Upper lobe of right lung (tissue), 1 donor: ENCODE measurements around the gene KCNQ5. TPM values are rescaled to one million over a fixed set of nuclear protein-coding genes. Genes with fewer than 3 reads are reported as not detected.
"Not testable (repeated sequence)": the region's sequence is repeated elsewhere in the genome, so short reads cannot be mapped to it uniquely, and the experiment has no call there.

Source experiments
- ATAC-seq: fragments of 200-7000 bp; cut with Tn5 transposase; one replicate; pipeline ENCODE4 v1.9.1; 2020; ENCODE audit warnings: mild to moderate bottlenecking, moderate library complexity
- DNase-seq: peaks from one replicate; pipeline ENCODE4 v3.0.0-alpha.2; 2020
- H3K27ac ChIP-seq: fragments of 200-600 bp; one replicate; pipeline ENCODE4 v1.8.0; 2022
- H3K27me3 ChIP-seq: fragments of 200-600 bp; one replicate; pipeline ENCODE4 v1.8.0; 2022; ENCODE audit warnings: mild to moderate bottlenecking
- H3K36me3 ChIP-seq: fragments of 200-600 bp; one replicate; pipeline ENCODE4 v1.8.0; 2022
- H3K4me1 ChIP-seq: fragments of 200-600 bp; one replicate; pipeline ENCODE4 v1.8.0; 2022
- H3K4me3 ChIP-seq: fragments of 200-600 bp; one replicate; pipeline ENCODE4 v1.8.0; 2022; ENCODE audit warnings: mild to moderate bottlenecking
- H3K9me3 ChIP-seq: fragments of 200-600 bp; one replicate; pipeline ENCODE4 v1.8.0; 2022
- intact Hi-C: fragments of 100-400 bp; cut with DNase I; formaldehyde crosslinking; loops from one replicate; pipeline ENCODE4 v1.11.0; 2022
- total RNA-seq: library from RNA; stranded (reverse); fragmentation: NEBNext Ultra II Directional; extraction: Animal tissue kit (Norgen Biotek cat#: 25700); gene quantifications from one replicate; pipeline ENCODE4 v1.2.1, GENCODE V29; 2021
- TF ChIP-seq, protein P1 (sequence below): fragments of 200-600 bp; IDR thresholded peaks from one replicate; pipeline ENCODE4 v1.8.0; 2022; ENCODE audit warnings: antibody characterized with exemption
- donor health status: DM: no; HTN: yes; CAD: no; lungs with severe emphysema.

Gene KCNQ5
- total RNA-seq, 1 donor from 2014 or later, result 1.3 TPM

DNA sequence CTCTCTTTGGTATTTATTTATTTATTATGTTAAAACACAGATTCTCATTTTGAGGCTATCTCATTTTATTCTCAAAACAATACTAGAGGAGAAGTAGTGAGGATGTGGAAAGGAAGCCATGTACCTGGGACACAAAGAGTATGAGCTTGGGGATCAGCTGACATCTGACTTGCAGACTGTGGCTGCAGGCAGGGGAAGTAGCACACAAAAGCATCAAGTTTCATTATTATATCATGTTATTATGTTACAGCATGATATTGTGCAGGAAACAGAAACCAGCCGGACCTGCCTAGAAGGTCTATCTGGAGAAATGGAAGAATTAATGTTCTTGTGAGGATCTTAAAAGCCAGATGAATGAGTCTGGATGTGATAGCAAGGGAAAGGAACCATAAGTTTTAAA is 355.2 kb downstream of the KCNQ5 start:
- Histone ChIP-seq H3K4me3 (no peak overlapping the region), H3K27ac (no peak overlapping the region), H3K36me3 (no peaks in the 10 kb centered on the region), H3K27me3 (no peaks in the 10 kb centered on the region), H3K4me1 (no peaks in the 10 kb centered on the region), H3K9me3 (no peaks in the 10 kb centered on the region)
- intact Hi-C loops, result no loop called here
- DNase-seq (no peak), ATAC-seq (peak; percentile 67)
- TF ChIP-seq, protein P1, sequence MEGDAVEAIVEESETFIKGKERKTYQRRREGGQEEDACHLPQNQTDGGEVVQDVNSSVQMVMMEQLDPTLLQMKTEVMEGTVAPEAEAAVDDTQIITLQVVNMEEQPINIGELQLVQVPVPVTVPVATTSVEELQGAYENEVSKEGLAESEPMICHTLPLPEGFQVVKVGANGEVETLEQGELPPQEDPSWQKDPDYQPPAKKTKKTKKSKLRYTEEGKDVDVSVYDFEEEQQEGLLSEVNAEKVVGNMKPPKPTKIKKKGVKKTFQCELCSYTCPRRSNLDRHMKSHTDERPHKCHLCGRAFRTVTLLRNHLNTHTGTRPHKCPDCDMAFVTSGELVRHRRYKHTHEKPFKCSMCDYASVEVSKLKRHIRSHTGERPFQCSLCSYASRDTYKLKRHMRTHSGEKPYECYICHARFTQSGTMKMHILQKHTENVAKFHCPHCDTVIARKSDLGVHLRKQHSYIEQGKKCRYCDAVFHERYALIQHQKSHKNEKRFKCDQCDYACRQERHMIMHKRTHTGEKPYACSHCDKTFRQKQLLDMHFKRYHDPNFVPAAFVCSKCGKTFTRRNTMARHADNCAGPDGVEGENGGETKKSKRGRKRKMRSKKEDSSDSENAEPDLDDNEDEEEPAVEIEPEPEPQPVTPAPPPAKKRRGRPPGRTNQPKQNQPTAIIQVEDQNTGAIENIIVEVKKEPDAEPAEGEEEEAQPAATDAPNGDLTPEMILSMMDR, result no peak

DNA sequence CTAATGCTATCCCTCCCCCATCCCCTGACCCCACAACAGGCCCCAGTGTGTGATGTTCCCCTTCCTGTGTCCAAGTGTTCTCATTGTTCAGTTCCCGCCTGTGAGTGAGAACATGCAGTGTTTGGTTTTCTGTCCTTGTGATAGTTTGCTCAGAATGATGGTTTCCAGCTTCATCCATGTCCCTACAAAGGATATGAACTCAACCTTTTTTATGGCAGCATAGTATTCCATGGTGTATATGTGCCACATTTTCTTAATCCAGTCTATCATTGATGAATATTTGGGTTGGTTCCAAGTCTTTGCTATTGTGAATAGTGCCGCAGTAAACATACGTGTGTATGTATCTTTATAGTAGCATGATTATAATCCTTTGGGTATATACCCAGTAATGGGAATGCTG is 356.9 kb downstream of the KCNQ5 start:
- ATAC-seq, H3K9me3 ChIP-seq, H3K36me3 ChIP-seq, H3K4me1 ChIP-seq, intact Hi-C loops, DNase-seq, H3K4me3 ChIP-seq, H3K27me3 ChIP-seq, H3K27ac ChIP-seq: not testable (repeated sequence)

DNA sequence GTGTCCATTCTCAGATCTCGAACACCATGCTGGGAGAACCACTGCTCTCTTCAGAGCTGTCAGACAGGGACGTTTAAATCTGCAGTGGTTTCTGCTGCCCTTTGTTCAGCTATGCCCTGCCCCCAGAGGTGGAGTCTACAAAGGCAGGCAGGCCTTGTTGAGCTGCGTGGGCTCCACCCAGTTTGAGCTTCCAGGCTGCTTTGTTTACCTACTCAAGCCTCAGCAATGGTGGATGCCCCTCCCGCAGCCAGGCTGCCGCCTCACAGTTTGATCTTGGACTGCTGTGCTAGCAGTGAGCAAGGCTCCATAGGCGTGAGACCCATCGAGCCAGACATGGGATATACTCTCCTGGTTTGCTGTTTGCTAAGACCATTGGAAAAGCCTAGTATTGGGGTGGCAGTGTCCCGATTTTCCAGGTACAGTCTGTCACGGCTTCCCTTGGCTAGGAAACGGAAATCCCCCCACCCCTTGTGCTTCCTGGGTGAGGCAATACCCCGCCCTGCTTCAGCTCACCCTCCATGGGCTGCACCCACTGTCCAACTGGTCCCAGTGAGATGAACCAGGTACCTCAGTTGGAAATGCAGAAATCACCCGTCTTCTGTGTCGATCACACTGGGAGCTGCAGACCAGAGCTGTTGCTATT is 362.4 kb downstream of the KCNQ5 start:
- H3K27ac ChIP-seq, intact Hi-C loops, H3K4me1 ChIP-seq, H3K27me3 ChIP-seq, H3K4me3 ChIP-seq, DNase-seq, H3K9me3 ChIP-seq, H3K36me3 ChIP-seq, ATAC-seq: not testable (repeated sequence)

DNA sequence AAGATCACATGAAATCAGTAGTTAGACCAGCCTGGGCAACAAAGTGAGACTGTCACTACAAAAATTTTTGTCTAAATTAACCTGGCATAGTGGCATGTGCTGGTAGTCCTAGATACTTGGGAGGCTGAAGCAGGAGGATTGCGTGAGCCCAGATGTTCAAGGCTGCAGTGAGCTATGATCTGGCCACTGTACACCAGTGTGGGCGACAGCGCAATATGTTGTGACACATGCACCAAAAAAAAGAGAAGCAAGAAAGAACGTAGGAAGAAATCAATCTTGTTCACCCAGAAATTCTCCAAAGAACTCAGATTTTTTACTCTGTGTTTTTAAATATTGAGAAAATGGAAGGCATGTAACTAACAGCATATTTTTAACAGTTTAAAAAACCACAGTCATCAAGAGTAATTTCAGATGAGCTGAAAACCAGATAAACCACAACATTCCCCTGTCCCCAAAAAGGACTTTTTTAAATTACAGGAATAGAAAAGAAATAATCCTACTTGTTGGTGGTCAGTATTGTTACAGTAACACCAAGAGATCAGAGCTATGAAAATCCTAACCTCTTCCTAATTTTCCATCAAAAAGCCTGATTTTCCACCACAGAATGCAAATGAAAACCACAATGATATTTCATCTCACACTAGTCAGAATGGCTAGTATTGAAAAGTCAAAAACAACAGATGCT is 363.3 kb downstream of the KCNQ5 start:
- Histone ChIP-seq H3K9me3 (no peaks in the 10 kb centered on the region), H3K27me3 (no peaks in the 10 kb centered on the region), H3K36me3 (no peaks in the 10 kb centered on the region), H3K27ac (no peak overlapping the region), H3K4me1 (no peaks in the 10 kb centered on the region), H3K4me3 (no peak overlapping the region)
- no peak for DNase-seq
- intact Hi-C loops, result no loop called here
- peak; percentile 72 for ATAC-seq
- TF ChIP-seq, protein P1, result no peak

DNA sequence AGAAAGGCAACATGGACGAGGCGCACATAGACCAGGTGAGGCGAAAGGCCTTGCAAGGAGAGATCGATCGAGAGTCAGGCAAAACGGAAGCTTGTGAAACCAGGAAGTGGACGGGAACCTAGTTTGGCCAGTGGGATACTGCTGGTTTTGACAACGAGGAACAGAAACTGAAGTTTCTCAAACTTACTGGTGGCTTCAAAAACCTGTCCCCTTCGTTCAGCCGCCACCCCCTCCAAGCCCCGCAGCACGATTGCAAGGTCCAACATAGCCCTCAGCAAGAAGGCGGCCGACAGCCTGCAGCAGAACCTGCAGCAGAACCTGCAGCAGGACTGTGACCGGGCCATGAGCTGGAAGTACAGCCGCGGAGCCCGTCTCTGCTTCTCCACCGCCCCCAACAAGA is 365.4 kb downstream of the KCNQ5 start:
- TF ChIP-seq, protein P1, result no peak
- Histone ChIP-seq H3K36me3 (no peaks in the 10 kb centered on the region), H3K4me1 (no peaks in the 10 kb centered on the region), H3K9me3 (no peaks in the 10 kb centered on the region), H3K4me3 (no peak overlapping the region), H3K27me3 (no peaks in the 10 kb centered on the region), H3K27ac (no peak overlapping the region)
- ATAC-seq (peak; percentile 51), DNase-seq (no peak)
- intact Hi-C loops, result no loop called here

DNA sequence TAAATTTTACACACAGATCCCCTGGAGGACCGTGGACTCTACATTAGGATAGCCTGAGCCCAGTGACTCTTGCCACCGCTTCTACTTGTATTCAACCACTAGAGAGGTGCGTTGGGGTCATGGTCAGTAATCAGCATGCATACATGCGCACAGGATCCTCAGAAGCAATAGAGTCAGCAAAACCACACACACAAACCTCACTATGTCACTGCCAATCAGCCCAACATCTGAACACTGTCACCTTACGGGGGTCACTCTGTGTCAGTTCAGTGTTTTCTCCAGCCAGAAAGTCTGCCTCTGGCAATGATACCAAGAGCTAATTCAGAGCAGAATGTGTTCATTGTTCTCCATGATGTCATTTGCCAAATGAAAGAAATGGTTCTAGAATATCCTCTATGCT is 378.1 kb downstream of the KCNQ5 start:
- Histone ChIP-seq H3K4me1 (no peaks in the 10 kb centered on the region), H3K4me3 (no peak overlapping the region), H3K36me3 (no peaks in the 10 kb centered on the region), H3K9me3 (no peaks in the 10 kb centered on the region), H3K27me3 (no peaks in the 10 kb centered on the region), H3K27ac (no peak overlapping the region)
- ATAC-seq (no peak), DNase-seq (no peak)
- intact Hi-C loops, result no loop called here
- TF ChIP-seq, protein P1, result no peak
